Omental fat pad (tissue), 4 donors: ENCODE data around the gene ENTPD5. TPM values are rescaled to one million over a fixed set of nuclear protein-coding genes. Genes with fewer than 3 reads are reported as not detected.
"Not testable (repeated sequence)": the region's sequence is repeated elsewhere in the genome, so short reads cannot be mapped to it uniquely, and the experiment has no call there.

ENCODE experiments used
- ATAC-seq: fragments of 150-250 bp; one replicate; pipeline ENCODE4 v1.9.1; 2016; ENCODE audit warnings: mild to moderate bottlenecking, moderate library complexity; ENCODE audit not compliant: low FRiP score
- DNase-seq: peaks from one replicate; pipeline ENCODE4 v3.0.0-alpha.2; 2019; ENCODE audit warnings: low spot score
- total RNA-seq, 4 donors: library from RNA; depleted of rRNA; stranded (reverse); fragments of >200 nt; gene quantifications; one replicate each; pipeline ENCODE4 v1.1.0, GENCODE V29; 2016
- TF ChIP-seq, protein P1 (sequence below), 3 donors: fragments of 450-650 bp; IDR thresholded peaks; one replicate each; pipeline ENCODE4 v1.5.1; 2016 to 2017; ENCODE audit warnings: antibody characterized with exemption in 3 of 3, mild to moderate bottlenecking in 3 of 3, moderate library complexity in 2 of 3

Gene ENTPD5
- total RNA-seq, 4 donors from 2014 or later, result 6.8 to 12.7 (median 12.0) TPM

DNA sequence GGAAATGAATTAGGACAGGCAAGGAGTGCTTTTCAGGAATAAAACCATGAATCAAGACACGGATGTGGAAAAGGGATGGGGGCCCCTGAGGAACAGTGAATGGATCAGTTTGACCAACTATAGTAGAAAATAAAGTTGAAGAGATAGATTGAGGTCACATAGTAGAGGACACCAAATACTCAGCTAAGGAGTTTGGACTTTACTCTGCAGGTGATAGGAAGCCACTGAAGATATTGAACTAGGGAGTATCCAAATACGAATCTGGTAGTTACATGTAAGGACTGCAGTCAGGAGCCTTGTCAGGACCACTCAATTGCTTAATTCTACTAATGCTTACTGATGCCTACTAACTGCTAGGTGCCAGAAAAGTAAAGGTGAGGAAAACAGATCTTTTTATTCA, 20.4 kb downstream of the ENTPD5 start:
- ATAC-seq, result no peak
- DNase-seq, result no peak
- TF ChIP-seq, protein P1, sequence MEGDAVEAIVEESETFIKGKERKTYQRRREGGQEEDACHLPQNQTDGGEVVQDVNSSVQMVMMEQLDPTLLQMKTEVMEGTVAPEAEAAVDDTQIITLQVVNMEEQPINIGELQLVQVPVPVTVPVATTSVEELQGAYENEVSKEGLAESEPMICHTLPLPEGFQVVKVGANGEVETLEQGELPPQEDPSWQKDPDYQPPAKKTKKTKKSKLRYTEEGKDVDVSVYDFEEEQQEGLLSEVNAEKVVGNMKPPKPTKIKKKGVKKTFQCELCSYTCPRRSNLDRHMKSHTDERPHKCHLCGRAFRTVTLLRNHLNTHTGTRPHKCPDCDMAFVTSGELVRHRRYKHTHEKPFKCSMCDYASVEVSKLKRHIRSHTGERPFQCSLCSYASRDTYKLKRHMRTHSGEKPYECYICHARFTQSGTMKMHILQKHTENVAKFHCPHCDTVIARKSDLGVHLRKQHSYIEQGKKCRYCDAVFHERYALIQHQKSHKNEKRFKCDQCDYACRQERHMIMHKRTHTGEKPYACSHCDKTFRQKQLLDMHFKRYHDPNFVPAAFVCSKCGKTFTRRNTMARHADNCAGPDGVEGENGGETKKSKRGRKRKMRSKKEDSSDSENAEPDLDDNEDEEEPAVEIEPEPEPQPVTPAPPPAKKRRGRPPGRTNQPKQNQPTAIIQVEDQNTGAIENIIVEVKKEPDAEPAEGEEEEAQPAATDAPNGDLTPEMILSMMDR (IDR thresholded peaks at IDR 0.05), result no peak

DNA sequence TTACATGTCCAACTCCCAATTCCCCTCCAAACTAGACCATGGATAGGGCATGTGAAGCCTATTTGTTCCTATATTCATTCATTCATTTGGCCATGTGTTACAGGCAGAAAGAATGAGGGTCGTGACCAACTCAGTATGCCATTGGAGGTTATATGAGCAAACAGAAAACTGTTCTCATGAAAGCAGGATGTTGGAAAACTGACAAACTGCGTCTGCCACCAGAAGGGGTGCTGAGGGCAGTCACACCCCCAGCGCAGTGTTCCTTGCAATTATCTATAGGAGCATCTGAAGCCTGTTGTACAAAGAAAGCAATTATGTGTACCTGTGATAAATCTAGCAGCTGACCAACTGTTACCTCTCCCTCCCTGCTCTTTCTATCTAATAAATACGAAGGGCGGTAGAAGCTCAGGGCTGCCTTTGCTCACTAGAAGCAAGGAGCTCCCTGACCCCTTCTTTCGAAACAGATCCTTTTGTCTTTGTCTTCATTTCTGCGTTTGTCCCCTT, 21.1 kb downstream of the ENTPD5 start:
- ATAC-seq (no peak), DNase-seq (no peak)
- TF ChIP-seq, protein P1 (IDR thresholded peaks at IDR 0.05), result no peak

DNA sequence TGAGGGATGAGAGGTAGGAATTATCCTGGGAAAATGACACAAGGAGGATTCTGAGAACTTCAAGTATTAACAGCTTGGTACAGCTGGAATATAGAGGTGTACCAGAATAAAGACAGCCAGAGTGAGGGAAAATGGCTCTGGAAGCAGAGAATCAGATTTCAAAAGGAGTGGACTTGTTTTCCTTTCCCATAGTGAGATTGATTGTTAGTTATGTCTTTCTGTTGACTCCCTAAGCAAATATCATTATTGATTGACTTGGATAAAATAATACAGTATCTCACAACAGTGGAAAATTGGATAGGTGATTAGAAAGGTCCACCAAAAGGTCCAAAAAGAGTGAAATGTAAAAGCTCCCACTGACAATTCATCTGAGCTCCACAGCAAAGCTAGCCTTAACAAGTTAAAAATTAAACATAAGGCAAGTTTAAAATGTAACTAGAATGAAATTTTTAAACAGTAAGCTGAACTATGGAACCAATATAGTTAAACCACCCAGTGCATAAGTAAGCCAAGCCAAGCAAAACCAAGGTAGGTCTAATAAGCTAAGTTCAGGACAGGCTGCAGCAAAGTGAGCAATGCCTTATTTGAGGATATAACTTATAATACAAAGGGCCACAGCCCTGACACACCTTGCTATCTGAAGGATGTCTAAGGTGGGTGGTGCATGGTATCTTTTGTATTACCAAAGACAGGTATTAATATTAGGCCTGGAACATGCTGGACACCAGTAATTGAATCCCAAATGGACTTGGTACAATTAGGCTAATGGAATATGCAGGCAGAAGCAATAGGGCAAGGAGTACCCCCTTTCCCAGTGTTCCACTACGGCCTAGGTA, 21.8 kb downstream of the ENTPD5 start:
- DNase-seq, result no peak
- TF ChIP-seq, protein P1 (IDR thresholded peaks at IDR 0.05), result no peak
- no peak for ATAC-seq

DNA sequence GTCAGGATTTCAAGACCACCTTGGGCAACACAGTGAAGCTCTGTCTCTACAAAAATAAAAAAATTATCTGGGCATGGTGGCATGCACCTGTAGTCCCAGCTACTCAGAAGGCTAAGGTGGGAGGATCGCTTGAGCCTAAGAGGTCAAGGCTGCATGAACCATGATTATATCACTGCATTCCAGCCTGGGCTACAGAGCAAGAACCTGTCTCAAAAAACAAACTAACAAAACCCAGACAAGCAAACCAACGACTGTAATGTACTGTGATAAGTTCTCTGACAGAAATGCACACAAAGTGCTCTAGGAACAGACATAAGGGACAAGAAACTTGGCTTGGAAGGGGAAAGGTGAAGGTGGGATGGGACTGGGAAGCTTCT, 22.4 kb downstream of the ENTPD5 start:
- ATAC-seq, result no peak
- TF ChIP-seq, protein P1 (IDR thresholded peaks at IDR 0.05), result no peak
- no peak for DNase-seq

DNA sequence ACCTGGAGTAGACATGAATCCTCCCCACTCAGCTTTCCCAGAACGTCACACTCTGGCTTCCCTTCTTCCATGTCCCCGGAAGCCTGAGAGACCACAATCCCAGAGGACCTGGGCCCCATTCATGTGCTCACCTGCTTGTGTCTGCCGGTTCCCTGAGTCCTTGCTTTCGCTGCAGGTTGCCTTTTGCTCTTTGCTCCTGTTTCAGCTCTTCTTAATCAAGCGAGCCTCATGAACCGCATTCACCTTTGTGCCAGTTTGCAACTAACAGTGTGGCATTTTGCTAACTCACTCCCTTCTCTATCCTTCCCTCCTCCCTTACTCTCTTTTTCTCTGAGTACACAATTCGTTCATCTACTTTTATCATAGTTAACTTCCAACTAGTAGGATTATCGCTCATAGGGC, 23.1 kb downstream of the ENTPD5 start:
- ATAC-seq, result no peak
- DNase-seq, result no peak
- TF ChIP-seq, protein P1 (IDR thresholded peaks at IDR 0.05), result no peak

DNA sequence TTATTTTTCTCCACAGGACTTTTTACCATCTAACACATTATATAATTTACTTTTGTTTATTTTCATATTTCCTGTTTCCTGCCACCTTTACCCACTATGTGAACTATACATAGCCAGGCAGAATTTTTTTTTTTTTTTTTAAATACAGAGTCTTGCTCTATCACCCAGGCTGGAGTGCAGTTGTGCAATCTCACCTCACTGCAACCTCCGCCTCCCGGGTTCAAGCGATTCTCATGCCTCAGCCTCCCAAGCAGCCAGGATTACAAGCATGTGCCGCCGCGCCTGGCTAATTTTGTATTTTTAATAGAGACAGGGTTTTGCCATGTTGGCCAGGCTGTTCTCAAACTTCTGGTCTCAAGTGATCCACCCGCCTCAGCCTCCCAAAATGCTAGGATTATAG, 24.2 kb downstream of the ENTPD5 start:
- not testable (repeated sequence) for ATAC-seq, DNase-seq

DNA sequence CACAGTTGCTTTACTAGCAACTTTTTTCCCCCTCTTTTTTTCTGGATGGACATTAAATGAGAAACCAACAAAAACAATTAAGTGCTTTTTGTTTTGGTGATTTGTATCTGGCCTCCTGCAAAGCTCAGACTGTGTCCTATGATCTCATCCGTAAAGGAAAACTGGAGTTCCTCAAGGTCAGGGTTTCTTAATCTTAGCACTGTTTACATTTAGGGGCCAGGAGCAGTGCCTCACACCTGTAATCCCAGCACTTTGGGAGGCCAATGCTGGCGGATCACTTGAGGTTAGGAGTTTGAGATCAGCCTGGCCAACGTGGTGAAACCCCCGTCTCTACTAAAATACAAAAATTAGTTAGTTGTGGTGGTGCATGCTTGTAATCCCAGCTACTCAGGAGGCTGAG, 28.0 kb downstream of the ENTPD5 start:
- ATAC-seq, result no peak
- TF ChIP-seq, protein P1 (IDR thresholded peaks at IDR 0.05), result no peak
- no peak for DNase-seq

DNA sequence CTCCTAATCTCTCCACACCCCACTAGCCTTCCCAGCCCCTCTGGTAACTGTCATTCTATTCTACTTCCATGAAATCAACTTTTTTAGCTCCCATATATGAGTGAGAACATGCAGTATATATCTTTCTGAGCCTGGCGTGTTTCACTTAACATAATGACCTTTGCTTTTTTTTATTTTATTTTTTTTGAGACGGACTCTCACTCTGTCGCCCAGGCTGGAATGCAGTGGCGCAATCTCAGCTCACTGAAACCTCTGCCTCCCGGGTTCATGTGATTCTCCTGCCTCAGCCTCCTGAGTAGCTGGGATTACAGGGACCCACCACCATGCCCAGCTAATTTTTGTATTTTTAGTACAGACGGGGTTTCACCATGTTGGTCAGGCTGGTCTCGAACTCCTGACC, 30.4 kb downstream of the ENTPD5 start:
- not testable (repeated sequence) for DNase-seq, ATAC-seq
